ENCODE results near the gene PDE11A. TPM values are rescaled to one million over a fixed set of nuclear protein-coding genes. Genes with fewer than 3 reads are reported as not detected.

Gene PDE11A
- total and polyA plus RNA-seq, 9 donors: 0.15 to 2.0 (median 0.42) TPM; not detected in 1

GRCh38 chr2:177914247-177914646 is 158.3 kb downstream of the PDE11A start:
- WGBS, 3 donors: 95 to 96% (median 95%) methylated on average over 1 of the region's 1 CpG
- intact Hi-C loops (cut with DNase I): no loop called here
- no peaks in the 10 kb centered on the region for H3K9me3 ChIP-seq
- no peaks in the 10 kb centered on the region for H3K27me3 ChIP-seq
- DNase-seq: no peak
- no peak for TF ChIP-seq POLR2A (IDR thresholded peaks at IDR 0.05)
- TF ChIP-seq, protein P1, sequence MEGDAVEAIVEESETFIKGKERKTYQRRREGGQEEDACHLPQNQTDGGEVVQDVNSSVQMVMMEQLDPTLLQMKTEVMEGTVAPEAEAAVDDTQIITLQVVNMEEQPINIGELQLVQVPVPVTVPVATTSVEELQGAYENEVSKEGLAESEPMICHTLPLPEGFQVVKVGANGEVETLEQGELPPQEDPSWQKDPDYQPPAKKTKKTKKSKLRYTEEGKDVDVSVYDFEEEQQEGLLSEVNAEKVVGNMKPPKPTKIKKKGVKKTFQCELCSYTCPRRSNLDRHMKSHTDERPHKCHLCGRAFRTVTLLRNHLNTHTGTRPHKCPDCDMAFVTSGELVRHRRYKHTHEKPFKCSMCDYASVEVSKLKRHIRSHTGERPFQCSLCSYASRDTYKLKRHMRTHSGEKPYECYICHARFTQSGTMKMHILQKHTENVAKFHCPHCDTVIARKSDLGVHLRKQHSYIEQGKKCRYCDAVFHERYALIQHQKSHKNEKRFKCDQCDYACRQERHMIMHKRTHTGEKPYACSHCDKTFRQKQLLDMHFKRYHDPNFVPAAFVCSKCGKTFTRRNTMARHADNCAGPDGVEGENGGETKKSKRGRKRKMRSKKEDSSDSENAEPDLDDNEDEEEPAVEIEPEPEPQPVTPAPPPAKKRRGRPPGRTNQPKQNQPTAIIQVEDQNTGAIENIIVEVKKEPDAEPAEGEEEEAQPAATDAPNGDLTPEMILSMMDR (IDR thresholded peaks at IDR 0.05): no peak
- TF ChIP-seq EP300 (IDR thresholded peaks at IDR 0.05): no peak
- no peaks in the 10 kb centered on the region for H3K4me1 ChIP-seq (ENCODE audit: insufficient read depth)
- H3K4me3 ChIP-seq: no peak overlapping the region
- no peak overlapping the region for H3K27ac ChIP-seq
- no peaks in the 10 kb centered on the region for H3K36me3 ChIP-seq

DNA sequence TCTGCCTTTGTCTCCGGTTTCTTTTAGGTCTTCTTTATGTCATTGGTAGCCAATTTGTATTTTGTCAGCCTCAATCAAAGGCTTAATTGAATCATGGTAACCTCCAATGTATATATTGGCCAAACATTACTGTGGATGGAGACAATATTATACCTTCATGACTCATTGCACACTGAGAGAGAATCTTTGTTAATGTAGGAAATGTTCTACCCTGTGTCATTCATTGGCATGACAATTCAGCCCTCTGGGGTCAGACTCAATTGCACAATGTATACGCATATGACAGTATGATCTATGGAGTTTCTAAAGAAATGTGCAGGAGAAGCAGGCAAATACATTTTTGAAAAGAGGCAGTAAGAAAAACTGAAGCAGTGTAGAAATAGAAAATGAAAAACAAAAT is 162.6 kb downstream of the PDE11A start:
- 69 to 94% (median 94%) methylated on average over 2 of the region's 2 CpGs for WGBS, 3 donors
- intact Hi-C loops (cut with DNase I): no loop called here
- TF ChIP-seq, protein P1 (IDR thresholded peaks at IDR 0.05): no peak
- no peak for TF ChIP-seq POLR2A (IDR thresholded peaks at IDR 0.05)
- TF ChIP-seq EP300 (IDR thresholded peaks at IDR 0.05): no peak

GRCh38 chr2:177908824-177909223 is 163.8 kb downstream of the PDE11A start:
- no peak for TF ChIP-seq POLR2A (IDR thresholded peaks at IDR 0.05)
- TF ChIP-seq EP300 (IDR thresholded peaks at IDR 0.05): no peak
- TF ChIP-seq, protein P1 (IDR thresholded peaks at IDR 0.05): no peak
- intact Hi-C loops (cut with DNase I): no loop called here
- no peaks in the 10 kb centered on the region for H3K9me3 ChIP-seq
- H3K27me3 ChIP-seq: no peaks in the 10 kb centered on the region
- DNase-seq: no peak
- whole genome bisulfite sequencing, 3 donors: 97 to 100% (median 97%) methylated on average over 2 of the region's 2 CpGs
- H3K4me1 ChIP-seq (ENCODE audit: insufficient read depth): no peaks in the 10 kb centered on the region
- H3K4me3 ChIP-seq: no peak overlapping the region
- H3K36me3 ChIP-seq: no peaks in the 10 kb centered on the region
- no peak overlapping the region for H3K27ac ChIP-seq

More for the DNA sequence above, 162.6 kb downstream of the PDE11A start:
- no peak overlapping the region for H3K27ac ChIP-seq
- H3K36me3 ChIP-seq: no peaks in the 10 kb centered on the region
- H3K9me3 ChIP-seq: no peaks in the 10 kb centered on the region
- H3K27me3 ChIP-seq: no peaks in the 10 kb centered on the region
- no peak for DNase-seq
- H3K4me3 ChIP-seq: no peak overlapping the region
- H3K4me1 ChIP-seq (ENCODE audit: insufficient read depth): no peaks in the 10 kb centered on the region

GRCh38 chr2:177908182-177908581 is 164.4 kb downstream of the PDE11A start:
- no peak overlapping the region for H3K27ac ChIP-seq
- DNase-seq: no peak
- H3K9me3 ChIP-seq: no peaks in the 10 kb centered on the region
- H3K27me3 ChIP-seq: no peaks in the 10 kb centered on the region
- no peaks in the 10 kb centered on the region for H3K36me3 ChIP-seq
- TF ChIP-seq EP300 (IDR thresholded peaks at IDR 0.05): no peak
- TF ChIP-seq, protein P1 (IDR thresholded peaks at IDR 0.05): no peak
- TF ChIP-seq POLR2A (IDR thresholded peaks at IDR 0.05): no peak
- WGBS, 3 donors: 92 to 98% (median 94%) methylated on average over 2 of the region's 2 CpGs
- intact Hi-C loops (cut with DNase I): no loop called here
- H3K4me3 ChIP-seq: no peak overlapping the region
- H3K4me1 ChIP-seq (ENCODE audit: insufficient read depth): no peaks in the 10 kb centered on the region
